Mammary epithelial cell (primary cell): ENCODE data around the gene ARID3A.
A peak's percentile ranks its signal among the peaks of the same experiment; 100 is the strongest.

Experiments used
- CTCF ChIP-seq, 2 donors: IDR thresholded peaks in 1 of 2; conservative IDR thresholded peaks in 1 of 2; 2 replicates each; pipeline ENCODE4 v1.5.1; 2011 to 2012; ENCODE audit warnings: inconsistent platforms in 2 of 2, low read length in 2 of 2, mild to moderate bottlenecking in 2 of 2, control low read depth in 1 of 2, low read depth in 1 of 2; ENCODE audit not compliant: insufficient read depth in 1 of 2; ENCODE audit errors: extremely low read depth in 1 of 2
- EZH2 ChIP-seq: IDR thresholded peaks from 2 replicates; pipeline ENCODE4 v1.6.1; 2012; ENCODE audit warnings: low read length, inconsistent platforms, borderline replicate concordance

- TF ChIP-seq CTCF (conservative IDR thresholded peaks at IDR 0.05 in 1 of 2, IDR thresholded peaks at IDR 0.05 in 1 of 2; ENCODE audit: extremely low read depth in 1 of 2, insufficient read depth in 1 of 2, low read depth in 1 of 2, low read length in 2 of 2) (peak; percentile 20 to 62), EZH2 (no peak)
Measured at GRCh38 chr19:1000095-1000494, 74.3 kb downstream of the ARID3A start, which contains the start of gene GRIN3B.
